ENCODE results near the gene LRRFIP1. TPM values are rescaled to one million over a fixed set of nuclear protein-coding genes. Genes with fewer than 3 reads are reported as not detected.

Gene LRRFIP1
- total and polyA plus RNA-seq, 2 of the 13 experiments (the other 11 are each of a cell fraction or from before 2014, with no cell fraction given): 15.9 to 40.5 TPM

GRCh38 chr2:237774811-237775553 lies 147.6 kb downstream of the LRRFIP1 start (continued):
- TF ChIP-seq AKNA (CRISPR knock-in tag; IDR thresholded peaks at IDR 0.05; ENCODE audit: borderline replicate concordance) (no peak), ZC3H13 (CRISPR knock-in tag; IDR thresholded peaks at IDR 0.05) (no peak), TFE3 (CRISPR knock-in tag; IDR thresholded peaks at IDR 0.05) (no peak), BHLHE40 (IDR thresholded peaks at IDR 0.05; ENCODE audit: low read length) (peak; percentile 41; the same call in 1 of the 2 replicates), NFAT5 (CRISPR knock-in tag; IDR thresholded peaks at IDR 0.05) (no peak), MXD3 (CRISPR knock-in tag; IDR thresholded peaks at IDR 0.05) (no peak), E2F2 (CRISPR knock-in tag; IDR thresholded peaks at IDR 0.05; ENCODE audit: borderline replicate concordance) (no peak), USF2 (IDR thresholded peaks at IDR 0.05; ENCODE audit: low read depth, low read length) (no peak), USF2 (CRISPR knock-in tag; IDR thresholded peaks at IDR 0.05; ENCODE audit: borderline replicate concordance) (no peak)

Measured in HepG2 (cell line).